Loucy (cell line): ENCODE measurements around the gene DLL3.

ENCODE experiments used
- H2AFZ ChIP-seq: fragments of 200-600 bp; sonication (generic); 2 replicates; pipeline ENCODE4 v1.6.0; 2016; ENCODE audit warnings: antibody characterized with exemption, mild to moderate bottlenecking, low read length, moderate library complexity
- H3F3A ChIP-seq: fragments of 200-600 bp; 2 replicates; pipeline ENCODE4 v1.6.0; 2016; ENCODE audit warnings: antibody characterized with exemption, low read depth, mild to moderate bottlenecking
- H3K27me3 ChIP-seq: fragments of 200-600 bp; sonication (generic); 2 replicates; pipeline ENCODE4 v1.6.1; 2014; ENCODE audit warnings: low read length, mild to moderate bottlenecking; ENCODE audit not compliant: insufficient read depth, poor library complexity, severe bottlenecking
- H3K36me3 ChIP-seq: fragments of 200-600 bp; sonication (generic); 2 replicates; pipeline ENCODE4 v1.6.1; 2016; ENCODE audit warnings: low read length; ENCODE audit not compliant: insufficient read depth
- H3K4me1 ChIP-seq: fragments of 200-600 bp; sonication (generic); 2 replicates; pipeline ENCODE4 v1.5.1; 2014; ENCODE audit warnings: low read length, mild to moderate bottlenecking; ENCODE audit not compliant: insufficient read depth, poor library complexity, severe bottlenecking
- H3K4me2 ChIP-seq: fragments of 200-600 bp; sonication (generic); 2 replicates; pipeline ENCODE4 v1.6.0; 2014; ENCODE audit warnings: antibody characterized with exemption, low read length, low read depth, mild to moderate bottlenecking; ENCODE audit not compliant: poor library complexity, severe bottlenecking
- H3K4me3 ChIP-seq: fragments of 200-600 bp; sonication (generic); 2 replicates; pipeline ENCODE4 v1.5.1; 2014; ENCODE audit warnings: low read length, mild to moderate bottlenecking, mixed read lengths; ENCODE audit not compliant: poor library complexity, severe bottlenecking
- H3K79me2 ChIP-seq: fragments of 200-600 bp; sonication (generic); 2 replicates; pipeline ENCODE4 v1.6.1; 2014; ENCODE audit warnings: low read length; ENCODE audit not compliant: insufficient read depth
- H3K9ac ChIP-seq: fragments of 200-600 bp; sonication (generic); 2 replicates; pipeline ENCODE4 v1.6.0; 2014; ENCODE audit warnings: mild to moderate bottlenecking, low read depth, low read length, moderate library complexity; ENCODE audit not compliant: poor library complexity, severe bottlenecking
- H3K9me2 ChIP-seq: fragments of 200-600 bp; sonication (generic); replicated peaks from 2 replicates; pipeline ENCODE4 v1.6.1; 2016; ENCODE audit warnings: low read depth, low read length, mixed read lengths
- H3K9me3 ChIP-seq: fragments of 200-600 bp; sonication (generic); 2 replicates; pipeline ENCODE4 v1.6.1; 2014; ENCODE audit warnings: mild to moderate bottlenecking, antibody characterized with exemption, low read length, low read depth; ENCODE audit not compliant: insufficient read depth
- H4K20me1 ChIP-seq: fragments of 200-600 bp; sonication (generic); 2 replicates; pipeline ENCODE4 v1.6.0; 2014; ENCODE audit warnings: antibody characterized with exemption, low read length, mild to moderate bottlenecking; ENCODE audit not compliant: insufficient read depth, poor library complexity, severe bottlenecking
- CTCF ChIP-seq: fragments of 200-600 bp; sonication (generic); conservative IDR thresholded peaks from 2 replicates; pipeline ENCODE4 v1.5.1; 2014; ENCODE audit warnings: mild to moderate bottlenecking, antibody characterized with exemption, low read length
- EZH2phosphoT487 ChIP-seq: fragments of 200-600 bp; IDR thresholded peaks from 2 replicates; pipeline ENCODE4 v1.6.1; 2018; ENCODE audit warnings: antibody characterized with exemption, mild to moderate bottlenecking, moderate library complexity, borderline replicate concordance

DLL3 gene

GRCh38 chr19:39506598-39506943, 7.8 kb downstream of the DLL3 start:
- Histone ChIP-seq H3K4me2 (no peak overlapping the region), H3K36me3 (no peaks in the 10 kb centered on the region), H3K4me3 (no peak overlapping the region), H3K4me1 (no peaks in the 10 kb centered on the region), H3K9me3 (no peaks in the 10 kb centered on the region), H3K9me2 (no peaks in the 10 kb centered on the region), H3F3A (no peaks in the 10 kb centered on the region), H3K27me3 (no peaks in the 10 kb centered on the region), H4K20me1 (no peaks in the 10 kb centered on the region), H2AFZ (no peak overlapping the region), H3K9ac (no peak overlapping the region), H3K79me2 (no peaks in the 10 kb centered on the region)
- no peak for TF ChIP-seq EZH2phosphoT487
- TF ChIP-seq CTCF, result no peak

GRCh38 chr19:39506944-39507714, 8.4 kb downstream of the DLL3 start:
- H2AFZ ChIP-seq, result no peak overlapping the region
- H4K20me1 ChIP-seq, result no peaks in the 10 kb centered on the region
- no peak for TF ChIP-seq CTCF
- TF ChIP-seq EZH2phosphoT487, result no peak
- no peak overlapping the region for H3K9ac ChIP-seq
- no peaks in the 10 kb centered on the region for H3K9me2 ChIP-seq
- H3K4me1 ChIP-seq, result no peaks in the 10 kb centered on the region
- H3K4me2 ChIP-seq, result no peak overlapping the region
- H3K79me2 ChIP-seq, result no peaks in the 10 kb centered on the region
- no peaks in the 10 kb centered on the region for H3K27me3 ChIP-seq
- H3K9me3 ChIP-seq, result no peaks in the 10 kb centered on the region
- H3K36me3 ChIP-seq, result no peaks in the 10 kb centered on the region
- no peak overlapping the region for H3K4me3 ChIP-seq
- no peaks in the 10 kb centered on the region for H3F3A ChIP-seq

- H3K36me3 ChIP-seq, result no peaks in the 10 kb centered on the region
- H2AFZ ChIP-seq, result no peak overlapping the region
- H3K4me1 ChIP-seq, result no peaks in the 10 kb centered on the region
- H3K4me3 ChIP-seq, result no peak overlapping the region
- no peaks in the 10 kb centered on the region for H4K20me1 ChIP-seq
- no peak overlapping the region for H3K9ac ChIP-seq
- no peaks in the 10 kb centered on the region for H3K9me2 ChIP-seq
- no peaks in the 10 kb centered on the region for H3K27me3 ChIP-seq
- H3K4me2 ChIP-seq, result no peak overlapping the region
- TF ChIP-seq EZH2phosphoT487 (no peak), CTCF (no peak)
- no peaks in the 10 kb centered on the region for H3F3A ChIP-seq
- no peaks in the 10 kb centered on the region for H3K79me2 ChIP-seq
- no peaks in the 10 kb centered on the region for H3K9me3 ChIP-seq
Measured at GRCh38 chr19:39507715-39508364, 9.1 kb downstream of the DLL3 start.
